Stimulated activated CD4-positive, alpha-beta T cell treated with anti-CD3 and anti-CD28 coated beads, Interleukin-1b, Interleukin-23, amount 100 ng/mL, for 48 hours (primary cell): ENCODE results near the gene KCNK17.
"Not testable (repeated sequence)": the region's sequence is repeated elsewhere in the genome, so short reads cannot be mapped to it uniquely, and the experiment has no call there.

Source experiments
- DNase-seq: peaks from one replicate; pipeline ENCODE4 v3.0.0-alpha.2; 2020

KCNK17 gene

DNA sequence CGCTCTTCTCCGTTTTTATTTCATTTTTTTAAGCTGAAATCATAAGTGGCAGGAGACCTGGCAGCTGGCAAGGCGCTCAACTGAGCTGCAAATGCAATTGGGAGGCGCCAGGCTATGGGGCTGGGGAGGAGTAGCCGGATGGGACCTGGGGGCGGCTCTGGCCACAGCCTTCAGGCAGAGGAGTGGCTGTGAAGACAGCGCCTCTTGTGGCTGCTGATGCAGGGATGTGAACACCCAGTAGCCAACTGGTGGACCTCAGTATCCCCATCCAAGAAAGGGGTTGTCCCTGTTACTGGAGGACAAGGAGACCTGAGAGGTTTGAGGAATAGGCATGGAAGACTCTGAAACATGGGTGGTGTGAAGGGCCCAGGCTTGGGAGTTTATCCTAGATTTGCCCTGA is 12.6 kb downstream of the KCNK17 start:
- no peak for DNase-seq

DNA sequence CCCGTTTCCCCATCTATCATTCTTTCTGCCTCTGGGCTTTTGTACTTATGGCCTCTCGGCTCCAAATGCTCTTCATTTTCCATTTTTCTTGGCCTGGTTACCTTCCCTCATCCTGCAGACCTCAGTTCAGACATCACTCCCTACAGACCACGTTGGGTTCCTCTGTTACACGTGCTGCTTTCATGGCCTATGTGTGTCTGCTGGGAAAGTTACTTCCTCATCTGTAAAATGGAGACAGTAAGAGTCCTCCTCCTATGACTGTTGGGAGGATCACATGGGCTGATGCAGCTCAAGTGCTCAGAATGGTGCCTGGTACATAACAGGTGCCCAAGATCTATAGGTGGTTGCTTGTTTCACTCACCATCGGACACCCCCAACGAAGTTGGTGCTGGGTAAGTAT is 13.5 kb downstream of the KCNK17 start:
- no peak for DNase-seq

DNA sequence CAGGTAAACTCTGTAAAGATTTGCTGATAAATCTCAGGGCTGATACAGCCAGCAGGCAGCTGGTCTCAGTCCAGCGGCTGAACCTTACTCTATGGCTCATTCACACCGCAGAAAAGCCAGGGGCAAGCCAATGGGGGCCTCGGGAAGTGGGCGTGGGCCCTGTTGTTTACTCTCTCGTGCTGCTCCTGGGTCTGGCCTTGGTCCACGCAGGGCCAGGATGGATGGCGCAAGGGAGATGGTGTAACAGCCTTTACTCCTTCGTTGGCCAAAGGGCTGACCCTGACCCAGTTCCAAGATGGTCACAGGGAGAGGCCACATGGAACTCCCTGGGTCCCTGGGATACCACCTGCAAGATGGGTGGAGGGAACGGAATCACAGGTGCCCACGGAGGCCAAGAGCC is 16.2 kb downstream of the KCNK17 start:
- no peak for DNase-seq

DNA sequence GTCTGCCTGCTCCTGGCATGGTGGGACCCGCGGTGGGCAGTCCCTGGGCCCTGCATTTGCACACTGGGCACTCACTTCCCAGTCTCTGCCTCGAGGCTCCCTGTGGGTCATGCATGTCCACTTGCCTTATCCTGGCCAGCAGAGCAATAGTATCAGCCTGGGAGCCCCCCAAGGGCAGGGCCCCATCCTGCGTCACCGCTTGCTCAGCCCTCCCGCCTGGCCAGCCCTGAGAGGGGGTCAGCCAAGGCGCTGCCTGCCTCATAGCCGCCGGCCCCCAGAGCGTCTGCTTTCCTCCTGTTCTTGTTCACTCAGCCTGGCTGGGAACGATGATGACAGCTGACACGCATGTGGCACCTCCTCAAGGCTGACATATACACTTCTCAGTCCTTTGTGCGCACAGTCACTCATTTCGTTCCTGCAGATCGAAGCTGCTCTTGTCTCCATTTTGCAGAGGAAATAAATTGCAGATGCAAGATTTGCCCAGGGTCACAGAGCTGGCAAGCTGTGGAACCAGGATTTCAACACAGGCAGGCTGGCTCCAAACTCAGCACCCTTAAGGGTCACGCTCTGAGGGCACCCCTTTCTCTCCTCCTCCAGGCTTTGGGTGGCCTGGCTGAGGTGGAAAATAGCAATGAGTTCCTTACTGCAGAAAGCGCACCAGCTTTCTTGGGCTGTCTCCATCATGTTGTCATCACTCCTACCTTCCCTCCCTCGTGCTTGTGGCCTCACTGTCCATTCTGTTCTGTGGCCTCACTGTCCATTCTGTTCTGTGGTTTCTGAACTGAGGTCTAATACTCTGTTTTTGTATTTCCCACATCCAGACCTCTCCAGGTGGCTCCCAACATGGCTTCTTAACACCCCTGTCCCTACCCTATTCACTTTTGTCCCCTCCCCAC is 17.2 kb downstream of the KCNK17 start:
- no peak for DNase-seq

DNA sequence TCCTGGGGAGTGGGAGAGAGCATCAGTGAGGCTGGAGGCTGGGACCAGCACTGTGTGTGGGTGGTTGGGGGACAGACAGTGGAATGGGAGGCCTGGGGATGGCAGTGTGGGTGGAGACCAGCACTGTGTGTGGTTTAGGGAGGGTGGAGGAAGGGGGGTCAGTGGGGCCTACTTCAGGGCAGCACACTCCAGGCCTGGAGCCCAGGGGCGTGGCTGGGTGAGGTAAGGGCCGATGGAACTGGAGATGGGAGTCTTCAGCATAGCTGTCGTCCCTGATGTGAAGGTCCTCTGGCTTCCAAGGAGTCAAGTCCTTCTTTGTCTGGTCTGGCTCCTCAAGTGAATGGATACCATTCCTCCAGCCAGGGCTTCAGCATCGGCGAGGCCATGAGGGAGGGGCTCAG is 18.6 kb downstream of the KCNK17 start:
- no peak for DNase-seq

DNA sequence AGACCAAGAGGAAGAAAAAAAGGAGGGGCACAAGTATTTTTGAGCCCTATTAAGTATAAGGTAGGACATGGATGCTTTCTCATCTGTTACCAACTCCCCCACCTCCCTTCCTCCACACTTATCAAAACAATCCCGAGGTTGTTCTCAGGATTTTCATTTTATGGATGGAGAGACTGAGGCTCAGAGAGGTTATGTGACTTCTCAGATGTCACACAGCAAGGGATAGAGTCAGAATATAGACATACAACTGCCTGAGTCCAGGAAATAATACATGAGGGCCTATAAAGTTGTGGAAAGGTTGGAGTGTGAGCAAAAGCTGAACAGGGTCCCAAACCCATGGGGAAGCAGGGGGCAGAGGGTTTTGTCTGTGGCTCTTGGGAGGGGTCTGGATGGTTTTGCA is 19.3 kb downstream of the KCNK17 start:
- no peak for DNase-seq

DNA sequence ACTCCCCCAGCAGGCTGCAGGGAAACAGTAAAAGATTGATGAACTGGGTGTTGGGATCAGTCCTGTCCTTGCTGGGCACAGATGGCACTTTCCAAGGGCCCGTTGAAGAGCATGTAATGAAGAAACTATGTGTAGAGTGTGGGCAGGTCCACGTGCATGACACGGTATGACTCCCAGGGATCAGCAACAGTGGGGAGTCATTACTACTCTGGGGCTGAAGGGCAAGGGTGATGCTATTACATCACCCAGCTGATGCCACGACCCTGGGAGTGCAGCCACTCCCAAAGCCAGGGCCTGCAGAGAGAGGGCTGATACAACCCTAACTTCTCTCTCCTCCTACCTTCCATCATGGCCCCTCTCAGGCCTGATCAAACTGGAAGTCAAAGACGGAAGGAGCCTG is 20.1 kb downstream of the KCNK17 start:
- no peak for DNase-seq

DNA sequence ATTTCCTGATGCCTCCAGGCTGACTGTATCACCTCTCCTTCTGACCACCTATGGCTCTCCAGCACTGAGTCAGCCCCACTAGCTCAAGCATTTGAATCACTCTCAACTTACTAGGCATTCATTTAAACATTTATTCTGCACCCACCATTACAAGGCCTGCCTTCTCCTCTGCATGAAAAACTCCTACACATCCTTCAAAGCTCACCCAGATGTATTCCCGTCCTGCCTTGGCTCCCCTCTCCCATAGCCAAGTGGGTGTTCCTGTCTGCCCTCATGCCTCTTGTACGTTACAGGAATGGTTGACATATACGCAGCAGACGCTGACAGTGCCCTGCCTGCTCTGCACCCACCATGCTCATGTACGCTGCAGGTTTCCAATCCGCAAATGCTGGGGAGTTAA is 21.6 kb downstream of the KCNK17 start:
- DNase-seq, result no peak

DNA sequence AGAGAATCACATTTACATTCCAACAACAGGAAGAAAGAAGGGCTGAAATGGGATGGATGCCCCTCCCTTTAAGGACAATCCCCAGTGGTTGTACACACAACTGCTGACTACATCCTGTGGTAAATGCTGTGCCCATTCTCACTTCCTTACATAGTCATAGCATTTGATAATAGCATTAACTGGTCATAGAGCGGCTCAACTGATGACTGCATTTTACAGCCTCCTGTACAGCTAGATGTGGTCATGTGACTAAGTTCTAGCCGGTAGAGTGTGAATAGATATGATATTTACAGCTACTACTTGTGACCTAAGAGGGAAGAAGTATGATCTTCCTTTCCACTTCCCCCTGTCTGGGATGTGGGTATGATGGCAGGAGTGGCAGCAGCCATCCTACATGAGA is 24.7 kb downstream of the KCNK17 start:
- DNase-seq, result no peak

DNA sequence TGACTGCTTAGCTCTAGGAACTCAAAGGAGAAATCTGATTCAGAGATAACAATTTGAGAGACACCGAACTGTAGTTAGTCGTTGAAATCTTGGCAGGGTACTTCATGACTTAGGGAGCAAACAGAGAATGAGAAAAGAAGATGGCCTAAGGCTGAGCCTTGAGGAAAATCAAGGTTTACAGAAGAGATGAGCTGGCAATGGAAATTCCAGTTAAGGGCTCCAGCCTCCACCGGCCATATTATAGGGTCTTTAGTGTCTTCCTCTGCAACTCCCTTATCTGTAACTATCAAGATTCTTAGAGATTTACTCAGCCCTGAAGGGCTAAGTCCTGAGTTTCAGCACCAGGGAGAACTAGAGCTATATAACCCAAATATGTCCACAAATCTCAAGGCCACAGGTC is 26.6 kb downstream of the KCNK17 start:
- no peak for DNase-seq

DNA sequence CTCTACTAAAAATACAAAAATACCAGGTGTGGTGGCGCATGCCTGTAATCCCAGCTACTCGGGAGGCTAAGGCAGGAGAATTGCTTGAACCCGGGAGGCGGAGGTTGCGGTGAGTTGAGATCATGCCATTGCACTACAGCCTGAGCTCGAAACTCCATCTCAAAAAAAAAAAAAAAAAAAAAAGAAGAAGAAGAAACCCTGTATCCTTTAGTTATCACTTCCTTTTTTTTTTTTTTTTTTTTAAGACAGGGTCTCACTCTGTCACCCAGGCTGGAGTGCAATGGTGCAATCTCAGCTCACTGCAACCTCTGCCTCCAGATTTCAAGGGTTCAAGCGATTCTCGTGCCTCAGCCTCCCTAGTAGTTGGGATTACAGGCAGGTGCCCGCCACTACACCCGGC is 27.6 kb downstream of the KCNK17 start:
- DNase-seq, result not testable (repeated sequence)

DNA sequence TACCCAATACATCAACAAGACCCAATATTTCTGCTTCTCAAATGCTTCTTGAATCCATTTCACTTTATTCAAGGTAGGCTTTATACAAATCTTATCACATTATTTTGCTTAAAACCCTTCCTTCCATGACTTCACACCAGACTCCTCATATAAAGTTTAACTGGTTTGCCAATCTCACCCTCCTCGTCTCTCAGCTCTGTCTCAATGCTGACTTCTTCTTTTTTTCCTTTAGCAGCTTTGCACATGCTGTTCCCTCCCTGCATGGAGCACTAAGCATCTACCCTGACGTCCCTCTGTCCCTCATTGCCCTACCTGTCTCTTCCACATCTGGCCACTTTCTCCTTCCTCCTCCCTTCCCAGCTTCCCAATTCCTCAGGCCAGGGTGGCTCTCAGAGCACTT is 31.4 kb downstream of the KCNK17 start:
- no peak for DNase-seq

DNA sequence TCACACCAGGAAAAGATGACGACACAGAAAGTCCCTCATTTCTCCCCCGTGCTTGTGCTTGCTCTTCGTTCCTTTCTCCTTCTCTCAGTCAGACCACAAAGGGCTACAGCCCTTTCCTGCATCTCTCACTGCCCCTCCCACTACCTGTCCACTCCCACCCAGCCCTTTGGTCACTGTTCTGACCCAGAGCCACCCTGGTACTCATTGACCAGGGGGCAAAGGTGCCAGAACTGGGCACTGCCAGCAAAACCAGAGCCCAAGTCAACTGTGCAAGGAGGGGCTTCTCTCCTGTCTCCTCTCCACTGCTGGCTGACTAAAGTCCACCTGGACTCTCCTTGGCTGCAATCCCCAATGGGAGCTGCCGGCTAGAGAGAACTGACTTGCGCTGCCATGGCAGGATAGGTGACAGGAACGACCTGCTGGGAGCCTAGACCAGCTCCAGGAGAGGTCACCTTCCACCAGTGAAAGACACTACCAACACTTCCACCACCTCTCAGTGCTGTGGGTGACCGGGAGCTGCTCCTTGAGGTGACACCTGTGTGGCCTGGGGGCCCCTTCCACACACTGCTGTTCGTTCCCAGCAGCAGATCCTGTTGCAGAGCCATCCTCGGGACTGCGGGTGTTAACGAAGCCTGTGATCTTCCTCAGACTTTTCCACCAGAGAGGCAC is 32.8 kb downstream of the KCNK17 start:
- DNase-seq, result no peak

DNA sequence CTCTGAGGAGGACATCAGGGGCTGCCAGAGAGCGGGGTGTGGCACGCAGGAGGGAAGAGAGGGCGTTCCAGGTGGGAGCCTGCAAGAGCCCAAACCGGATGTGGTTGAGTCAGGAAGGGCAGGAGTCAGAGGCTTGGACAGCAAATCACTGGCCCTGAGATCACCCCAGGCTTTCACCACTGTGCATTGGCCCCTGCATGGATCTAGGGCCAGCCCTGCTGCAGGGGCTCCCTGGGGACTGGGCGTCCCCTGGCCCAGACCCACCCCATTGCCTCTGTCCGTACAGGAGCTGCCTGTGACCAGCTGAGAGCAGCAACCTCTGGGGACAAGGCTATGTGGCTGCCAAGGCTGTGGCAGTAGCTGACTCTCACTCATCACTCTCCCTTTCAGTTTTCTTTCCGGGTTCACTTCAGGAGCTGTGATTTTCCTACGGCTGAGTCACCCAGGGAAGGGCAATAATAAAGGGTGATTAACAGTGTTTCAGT is 33.9 kb downstream of the KCNK17 start:
- no peak for DNase-seq

DNA sequence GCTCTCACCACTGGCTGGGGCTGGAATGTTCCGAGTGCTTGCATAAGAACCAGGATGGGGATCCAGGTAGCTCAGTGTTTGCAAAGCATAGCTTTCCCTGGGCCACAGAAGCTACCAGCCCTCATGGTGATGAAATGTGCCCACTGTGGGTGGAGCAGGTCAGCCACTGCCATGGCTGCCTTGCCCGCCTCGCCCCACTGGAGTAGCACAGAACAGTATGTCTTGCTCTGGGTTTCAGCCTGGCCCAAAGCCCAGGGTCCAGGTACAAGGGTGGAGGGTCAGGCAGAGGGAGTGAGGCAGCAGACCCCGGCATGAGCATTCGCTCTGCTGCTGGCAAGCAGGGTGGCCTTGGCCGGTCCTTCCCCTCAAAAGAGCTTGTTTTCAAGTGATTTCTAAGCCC is 34.7 kb downstream of the KCNK17 start:
- no peak for DNase-seq

DNA sequence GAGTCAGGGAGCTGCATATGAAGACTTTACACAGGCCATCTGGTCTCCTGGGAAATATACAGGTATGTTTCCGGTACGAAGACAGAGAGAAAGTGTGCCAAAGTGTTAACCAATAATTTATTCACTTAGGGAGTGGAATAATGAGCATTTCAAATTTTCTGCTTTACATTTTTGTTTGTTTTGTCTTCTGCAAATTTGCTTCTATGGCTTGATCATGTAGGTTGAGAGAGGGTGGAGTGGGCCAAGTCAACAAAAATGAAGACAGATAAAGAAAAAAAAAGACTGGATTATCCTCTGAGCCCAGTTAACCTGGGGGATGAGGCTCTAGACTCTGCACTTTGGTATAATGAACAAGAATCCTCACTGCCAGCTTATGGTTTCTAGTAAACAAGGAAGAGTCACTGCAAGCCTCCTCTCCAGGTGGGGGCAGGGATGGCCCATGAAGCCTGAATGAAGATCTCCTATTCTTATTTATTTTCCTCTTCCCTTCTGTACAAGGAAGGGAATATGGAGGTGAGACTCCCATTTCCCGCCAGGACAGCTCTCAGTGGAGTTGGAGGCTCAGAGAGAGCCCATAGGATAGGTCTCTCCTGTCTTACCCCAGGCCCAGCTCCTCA is 37.7 kb downstream of the KCNK17 start:
- no peak for DNase-seq

DNA sequence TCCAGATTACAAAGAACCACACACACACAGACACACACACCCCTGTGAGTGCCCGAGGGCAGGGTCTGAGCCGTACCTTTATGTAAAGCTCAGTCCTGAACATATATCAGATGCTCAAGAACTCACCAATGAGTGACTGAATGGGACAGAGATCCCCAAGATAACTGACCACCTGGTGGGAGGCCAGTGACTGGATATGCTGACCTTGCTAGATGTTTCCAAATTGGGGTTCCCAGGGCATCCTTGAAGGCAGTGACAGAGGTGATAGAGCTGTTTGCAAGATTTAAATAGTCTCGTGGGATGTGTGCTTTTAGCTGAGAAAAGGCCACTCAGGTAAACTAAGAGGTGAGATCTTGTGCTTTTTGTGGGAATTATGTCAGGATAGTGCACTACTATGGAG is 39.3 kb downstream of the KCNK17 start:
- DNase-seq, result no peak

DNA sequence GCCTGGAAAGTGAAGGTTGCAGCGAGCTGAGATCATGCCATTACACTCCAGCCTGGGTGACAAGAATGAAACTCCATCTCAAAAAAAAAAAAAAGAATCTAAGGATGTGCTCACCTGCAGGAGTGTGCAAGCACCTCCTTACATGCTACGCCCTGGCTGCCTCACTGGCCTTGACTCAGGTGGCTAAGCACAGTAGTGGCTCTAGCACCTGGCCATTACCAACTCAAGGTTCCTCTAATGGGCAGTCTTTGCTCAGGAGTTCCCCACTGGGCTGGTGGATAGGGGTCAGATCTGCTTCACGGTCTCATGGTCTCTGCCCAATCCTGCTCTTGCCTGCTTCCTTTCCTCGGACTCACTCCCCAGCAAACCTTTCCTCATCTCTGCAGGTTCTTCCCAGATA is 39.7 kb downstream of the KCNK17 start:
- no peak for DNase-seq

DNA sequence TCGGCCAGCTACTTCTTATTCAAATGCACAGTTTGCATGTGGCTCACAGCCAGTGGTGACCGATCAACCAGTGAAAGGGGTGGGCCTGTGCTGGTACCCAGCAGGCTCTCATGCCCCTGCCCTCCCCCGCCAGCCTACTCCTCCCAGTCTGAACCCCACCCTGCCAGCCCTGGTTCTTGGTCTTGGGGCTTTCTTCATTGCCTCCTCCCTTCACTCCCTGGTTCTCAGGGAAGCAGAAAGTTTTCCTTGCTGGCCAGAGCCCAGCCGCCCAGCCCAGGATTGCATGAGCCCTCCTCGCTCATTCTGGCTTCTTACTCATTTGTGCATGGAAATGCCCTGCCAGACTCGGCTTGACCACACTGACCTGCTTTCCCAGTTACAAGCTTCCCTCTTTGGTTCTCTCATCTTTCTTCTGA is 40.8 kb downstream of the KCNK17 start:
- DNase-seq, result no peak

DNA sequence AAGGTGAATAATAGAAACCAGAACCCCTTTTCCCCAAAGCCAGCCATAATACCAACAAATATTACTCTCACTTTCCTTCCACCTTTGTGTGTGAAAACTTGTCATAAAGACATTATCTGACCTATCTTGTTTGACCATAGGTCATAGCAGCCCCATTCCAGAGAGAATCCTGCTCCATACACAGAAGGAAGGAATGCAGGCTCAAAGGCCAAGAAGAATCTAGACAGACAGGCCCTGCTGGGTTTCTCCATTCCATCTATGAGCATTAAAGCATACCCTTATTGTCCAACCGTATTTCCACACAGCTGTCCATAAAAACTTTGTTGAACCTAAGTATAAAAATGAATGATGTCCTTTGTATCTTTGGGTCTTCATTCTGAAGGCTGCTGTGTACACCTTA is 44.3 kb downstream of the KCNK17 start:
- no peak for DNase-seq

DNA sequence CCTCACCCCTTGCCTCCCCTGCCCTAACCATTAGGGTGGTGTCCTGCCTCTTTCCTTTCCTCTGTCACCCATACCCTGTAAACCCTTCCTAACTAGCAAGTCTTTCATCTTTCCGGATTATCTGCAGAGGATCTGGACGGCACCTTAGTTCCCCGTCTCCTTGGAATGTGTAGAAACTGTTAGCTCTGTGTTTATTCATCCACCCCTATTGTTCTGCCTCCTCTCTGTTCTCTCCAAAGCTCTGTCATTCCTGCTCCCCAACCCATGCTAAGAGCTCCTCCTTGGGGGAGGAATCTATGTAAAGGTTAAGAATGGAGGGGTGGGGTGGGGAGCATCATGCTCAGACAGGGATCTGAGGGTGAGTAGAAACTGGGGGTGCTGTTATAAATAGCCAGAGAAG is 45.5 kb downstream of the KCNK17 start:
- no peak for DNase-seq

DNA sequence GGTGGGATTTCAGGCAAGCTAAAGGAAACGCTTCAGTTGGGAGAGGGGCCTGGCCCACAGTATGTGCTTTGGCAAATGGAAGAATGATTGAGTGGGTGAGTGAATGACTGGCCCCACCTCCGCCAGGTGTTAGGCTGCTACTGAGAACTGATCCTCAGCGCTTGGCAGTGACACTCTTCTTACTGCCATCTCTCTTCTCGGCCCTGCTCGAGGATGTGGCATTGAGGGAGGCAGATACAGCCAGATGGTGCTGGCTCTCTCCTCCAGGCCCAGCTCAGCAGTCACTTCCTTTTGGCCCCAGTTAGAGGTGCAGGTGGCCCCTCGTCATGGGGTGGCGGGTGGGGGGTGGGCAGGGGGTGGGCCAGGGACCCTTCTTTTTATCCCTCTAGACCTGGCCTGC is 46.0 kb downstream of the KCNK17 start:
- no peak for DNase-seq

DNA sequence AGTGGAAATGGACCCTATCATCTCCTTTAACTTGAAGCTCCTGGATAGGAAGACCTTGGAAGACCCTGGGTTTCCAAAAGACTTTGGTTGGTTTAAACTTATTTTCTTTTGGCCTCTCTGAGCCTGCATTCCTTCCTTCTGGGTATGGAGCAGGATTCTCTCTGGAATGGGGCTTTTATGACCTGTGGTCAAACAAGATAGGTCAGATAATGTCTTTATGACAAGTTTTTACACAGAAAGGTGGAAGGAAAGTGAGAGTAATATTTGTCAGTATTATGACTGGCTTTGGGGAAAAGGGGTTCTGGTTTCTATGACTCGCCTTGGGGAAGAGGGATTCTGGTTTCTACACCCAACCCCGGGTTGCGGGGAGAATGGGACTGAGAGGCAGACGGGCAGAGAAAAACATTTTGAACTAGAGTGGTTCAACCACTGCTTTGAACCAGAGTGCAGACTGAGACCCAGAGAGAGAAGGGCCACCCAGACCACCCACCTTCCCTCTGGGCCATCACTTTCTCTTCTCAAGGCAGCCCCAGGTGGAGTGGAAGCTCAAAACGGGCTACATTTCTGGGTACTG is 47.4 kb downstream of the KCNK17 start:
- DNase-seq, result no peak

DNA sequence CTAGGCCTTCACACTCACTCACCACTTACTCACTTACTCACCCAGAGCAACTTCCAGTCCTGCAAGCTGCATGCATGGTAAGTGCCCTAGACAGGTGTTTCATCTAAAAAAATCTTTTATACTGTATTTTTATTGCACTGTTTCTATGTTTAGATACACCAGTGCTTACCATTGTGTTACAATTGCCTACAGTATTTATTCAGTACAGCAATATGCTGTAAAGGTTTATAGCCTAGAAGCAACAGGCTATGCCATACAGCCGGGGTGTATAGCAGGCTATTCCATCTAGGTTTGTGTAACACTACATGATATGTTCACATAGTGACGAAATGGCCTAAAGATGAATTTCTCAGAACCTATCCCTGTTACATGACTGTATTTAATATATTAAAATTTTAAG is 47.8 kb downstream of the KCNK17 start:
- DNase-seq, result no peak
